K562 (cell line): Measurements from ENCODE around the gene TREH. TPM values are rescaled to one million over a fixed set of nuclear protein-coding genes. Genes with fewer than 3 reads are reported as not detected.

Source experiments
- ATAC-seq: fragments of 200-7000 bp; cut with Tn5 transposase; 3 replicates; pipeline ENCODE4 v1.9.1; 2020; ENCODE audit warnings: moderate library complexity
- BruUV-seq: library from RNA; stranded (reverse); fragments of 400-500 nt; replicated peaks from 2 replicates; lab custom pipeline; 2021; lab: Mats Ljungman, UMichigan
- CTCF ChIA-PET: fragments of 300-600 bp; formaldehyde crosslinking; extraction: SDS; loops from one replicate; lab custom pipeline; 2021; ENCODE audit warnings: low intra/inter-chr PET ratio; lab: Yijun Ruan, JAX
- POLR2A ChIA-PET: fragments of 300-600, 350-650 bp; sonication (Branson Sonifier 250); formaldehyde crosslinking; extraction: SDS; loops from one replicate; lab custom pipeline; 2021; ENCODE audit warnings: antibody characterized with exemption, inconsistent platforms; lab: Yijun Ruan, JAX
- DNase-seq, 4 experiments: peaks; one replicate each; pipeline versions ENCODE4 v3.0.0 to v3.0.0-alpha.2; 2011 to 2018; ENCODE audit warnings: low spot score in 3 of 4, mixed read lengths in 3 of 4; ENCODE audit errors: extremely low read depth in 1 of 4
- FAIRE-seq: peaks from 2 replicates; lab custom pipeline; 2011; peaks lifted over from hg19 to GRCh38; lab: Jason Lieb, UNC
- H2AFZ ChIP-seq: 2 replicates; pipeline ENCODE4 v1.6.0; 2011; ENCODE audit warnings: low read depth, low read length, control low read depth, inconsistent platforms
- H3K27ac ChIP-seq: fragments of 200-600 bp; 3 replicates; pipeline ENCODE4 v1.8.0; 2011; ENCODE audit warnings: low read depth, mild to moderate bottlenecking, control low read depth, inconsistent platforms, low read length, moderate library complexity, mixed read lengths; ENCODE audit errors: extremely low read depth
- H3K27me3 ChIP-seq, 2 experiments: fragments of 300-600 bp in 1 of 2; 2 replicates in 1 of 2; 3 replicates in 1 of 2; pipeline versions ENCODE4 v1.6.0 to v1.8.0; 2011; ENCODE audit warnings: inconsistent platforms in 2 of 2, low read length in 2 of 2, mild to moderate bottlenecking in 1 of 2, mixed read lengths in 1 of 2, moderate library complexity in 1 of 2; ENCODE audit not compliant: control insufficient read depth in 2 of 2, insufficient read depth in 2 of 2
- H3K36me3 ChIP-seq: fragments of 300-600 bp; 3 replicates; pipeline ENCODE4 v1.8.0; 2011; ENCODE audit warnings: mild to moderate bottlenecking, low read length, inconsistent platforms; ENCODE audit not compliant: control insufficient read depth, insufficient read depth
- H3K4me1 ChIP-seq, 2 experiments: fragments of 200-600 bp in 1 of 2; replicated peaks in 1 of 2; 2 replicates in 1 of 2; 3 replicates in 1 of 2; pipeline versions ENCODE4 v1.5.1 to v1.8.0; 2011; ENCODE audit warnings: inconsistent platforms in 2 of 2, low read length in 2 of 2, mild to moderate bottlenecking in 1 of 2, mixed read lengths in 1 of 2, moderate library complexity in 1 of 2; ENCODE audit not compliant: control insufficient read depth in 2 of 2, insufficient read depth in 2 of 2
- H3K4me2 ChIP-seq: 2 replicates; pipeline ENCODE4 v1.6.1; 2011; ENCODE audit warnings: low read length, control low read depth, inconsistent platforms, mixed read lengths; ENCODE audit not compliant: insufficient read depth
- H3K4me3 ChIP-seq: fragments of 200-600 bp; sonication (generic), shearing (Covaris generic); 2 replicates; pipeline ENCODE4 v1.5.1; 2016; ENCODE audit warnings: control low read depth, inconsistent platforms
- H3K79me2 ChIP-seq: fragments of 200-600 bp; 3 replicates; pipeline ENCODE4 v1.8.0; 2011; ENCODE audit warnings: low read length, inconsistent platforms; ENCODE audit not compliant: control insufficient read depth, insufficient read depth
- H3K9ac ChIP-seq, 2 experiments: 2 replicates each; pipeline versions ENCODE4 v1.6.0 to v1.6.1; 2011; ENCODE audit warnings: low read depth in 2 of 2, low read length in 2 of 2, control low read depth in 1 of 2, inconsistent platforms in 1 of 2, mild to moderate bottlenecking in 1 of 2, mixed read lengths in 1 of 2; ENCODE audit not compliant: insufficient read depth in 1 of 2
- H3K9me1 ChIP-seq: one replicate; pipeline ENCODE4 v1.6.0; 2011; ENCODE audit warnings: inconsistent platforms, mild to moderate bottlenecking, low read length, moderate library complexity; ENCODE audit not compliant: control insufficient read depth, insufficient read depth
- H3K9me3 ChIP-seq: replicated peaks from 2 replicates; pipeline ENCODE4 v1.5.1; 2011; ENCODE audit warnings: low read depth, low read length, inconsistent platforms; ENCODE audit not compliant: control insufficient read depth, insufficient read depth
- H4K20me1 ChIP-seq: replicated peaks from 2 replicates; pipeline ENCODE4 v1.6.1; 2011; ENCODE audit warnings: low read length, inconsistent platforms, mixed read lengths; ENCODE audit not compliant: control insufficient read depth, insufficient read depth
- BCLAF1 ChIP-seq, 2 experiments: fragments of 450-650 bp in 1 of 2; IDR thresholded peaks; 2 replicates each; pipeline ENCODE4 v1.6.1; 2011 to 2017; ENCODE audit warnings: low read depth in 2 of 2, antibody characterized with exemption in 1 of 2, borderline replicate concordance in 1 of 2, low read length in 1 of 2, mild to moderate bottlenecking in 1 of 2, mixed read lengths in 1 of 2; ENCODE audit not compliant: control insufficient read depth in 1 of 2
- BRD9 ChIP-seq: fragments of 450-650 bp; IDR thresholded peaks from 2 replicates; pipeline ENCODE4 v1.6.1; 2018; ENCODE audit warnings: low read depth; ENCODE audit not compliant: partially characterized antibody
- CREB5 ChIP-seq: fragments of 250-450 bp; sonication (Bioruptor Pico); IDR thresholded peaks from 2 replicates; pipeline ENCODE4 v1.5.0; 2020; ENCODE audit warnings: mild to moderate bottlenecking
- EHMT2 ChIP-seq: fragments of 450-650 bp; IDR thresholded peaks from 2 replicates; pipeline ENCODE4 v1.6.1; 2018; ENCODE audit warnings: antibody characterized with exemption
- FOXP1 ChIP-seq: sonication (generic); formaldehyde crosslinking; IDR thresholded peaks from 2 replicates; pipeline ENCODE4 v1.8.0; 2022; ENCODE audit warnings: mild to moderate bottlenecking, missing genetic modification reagents
- GTF2B ChIP-seq: IDR thresholded peaks from 2 replicates; pipeline ENCODE4 v1.6.1; 2011; ENCODE audit not compliant: insufficient read length; ENCODE audit errors: extremely low read depth
- IFI16 ChIP-seq: fragments of 250-450 bp; sonication (Bioruptor Pico); IDR thresholded peaks from 2 replicates; pipeline ENCODE4 v2.1.2; 2022; ENCODE audit warnings: mild to moderate bottlenecking, inconsistent platforms
- NCOA4 ChIP-seq: fragments of 450-650 bp; IDR thresholded peaks from 2 replicates; pipeline ENCODE4 v1.6.1; 2018; ENCODE audit warnings: mild to moderate bottlenecking; ENCODE audit not compliant: partially characterized antibody
- NFRKB ChIP-seq: fragments of 450-650 bp; IDR thresholded peaks from 2 replicates; pipeline ENCODE4 v1.6.1; 2016; ENCODE audit warnings: low read depth
- POU5F1 ChIP-seq: fragments of 150-350 bp; IDR thresholded peaks from 2 replicates; pipeline ENCODE4 v1.6.1; 2014; ENCODE audit warnings: borderline replicate concordance, low read length, low read depth, mild to moderate bottlenecking; ENCODE audit not compliant: partially characterized antibody
- RBM14 ChIP-seq: fragments of 200-400 bp; formaldehyde crosslinking; IDR thresholded peaks from 2 replicates; pipeline ENCODE4 v1.6.1; 2018; ENCODE audit warnings: low read depth, mild to moderate bottlenecking, low read length, moderate library complexity, borderline replicate concordance; ENCODE audit not compliant: insufficient read depth
- RUNX1 ChIP-seq: sonication (generic); IDR thresholded peaks from 2 replicates; pipeline ENCODE4 v1.6.1; 2016; ENCODE audit warnings: antibody characterized with exemption, low read depth
- ZBTB33 ChIP-seq: sonication (generic); formaldehyde crosslinking; IDR thresholded peaks from 2 replicates; pipeline ENCODE4 v1.8.1; 2023; ENCODE audit warnings: mild to moderate bottlenecking, missing genetic modification reagents
- ZNF134 ChIP-seq: fragments of 250-450 bp; sonication (Bioruptor Pico); conservative IDR thresholded peaks from 2 replicates; pipeline ENCODE4 v1.4.0; 2020
- ZNF778 ChIP-seq: fragments of 450-650 bp; formaldehyde crosslinking; IDR thresholded peaks from 2 replicates; pipeline ENCODE4 v1.4.0; 2020; ENCODE audit warnings: mild to moderate bottlenecking, moderate library complexity
- WGBS: fragments of 100-300 bp; shearing (Covaris generic); methylation state at CpG from one replicate; pipeline ENCODE4 v1.1.6; 2016; ENCODE audit warnings: low coverage, mixed read lengths; ENCODE audit not compliant: insufficient coverage; ENCODE audit errors: missing lambda C conversion rate; 5-methylcytosine and 5-hydroxymethylcytosine counted together
- in situ Hi-C: fragments of 300-500 bp; cut with MboI; formaldehyde crosslinking; loops from 4 replicates; pipeline ENCODE4 v1.15.0; 2018; ENCODE audit warnings: inconsistent platforms, mixed read lengths
- intact Hi-C: fragments of 100-400 bp; cut with micrococcal nuclease; formaldehyde crosslinking; loops from 2 replicates; pipeline ENCODE4 v1.14.2; 2022
- polyA plus RNA-seq, 8 experiments: library from polyadenylated mRNA; depleted of rRNA in 4 of 8; stranded (reverse) in 5 of 8; unstranded in 3 of 8; fragments of >200 nt; fragmentation: Nextera tagmentation in 2 of 8; fragmentation: Illumina TruSeq in 1 of 8; extraction: Ambion mirVana in 2 of 8; extraction: Trizol in 1 of 8; gene quantifications; 2 replicates each; pipeline versions ENCODE4 v1.2.1 to v1.2.3, GENCODE V29; 2011 to 2014; ENCODE audit warnings: inconsistent platforms in 1 of 8, missing spikeins in 1 of 8
- total RNA-seq, 7 experiments: library from RNA; depleted of rRNA in 6 of 7; stranded (reverse); fragments of >200 nt in 6 of 7; fragmentation: Illumina TruSeq in 2 of 7; extraction: Trizol in 2 of 7; gene quantifications; 2 replicates each; pipeline versions ENCODE4 v1.2.1 to v1.2.3, GENCODE V29; 2011 to 2021; ENCODE audit warnings: low replicate concordance in 1 of 7

Gene TREH
- total and polyA plus RNA-seq, 9 of the 15 experiments (the other 6 are each of a cell fraction or from before 2014, with no cell fraction given) = 0.09 to 0.20 (median 0.11) TPM; not detected in 6

- no TSS peak for BruUV-seq
- in situ Hi-C loops (no loop called here), intact Hi-C loops (no loop called here)
- 71% methylated on average over 5 of the region's 5 CpGs for WGBS
- Histone ChIP-seq H2AFZ (peak overlapping the region; percentile 47), H3K9me3 (no peaks in the 10 kb centered on the region), H3K9ac (no peak overlapping the region), H4K20me1 (no peaks in the 10 kb centered on the region), H3K36me3 (no peaks in the 10 kb centered on the region), H3K27ac (no peak overlapping the region), H3K27me3 (no peaks in the 10 kb centered on the region), H3K9me1 (no peaks in the 10 kb centered on the region), H3K4me2 (no peak overlapping the region), H3K4me1 (peaks cover 6 to 8% of the 10 kb centered on the region in 2 experiments; a peak in 3 of 5 replicates), H3K79me2 (no peaks in the 10 kb centered on the region), H3K4me3 (no peak overlapping the region)
- ATAC-seq = peak; percentile 54; the same call in 2 of the 3 replicates
- ChIA-PET CTCF (no interaction called here), POLR2A (interaction anchor here (0.6 to 1.1 kb wide), 4 partner anchors 10 to 166 kb away, joined by 3 to 4 read pairs (median 3); no protein-coding TSS in a partner anchor)
- no peak for FAIRE-seq
- DNase-seq = peak in 2 of 4 experiments; percentile 8 to 53
- no peak for TF ChIP-seq IFI16 (CRISPR knock-in tag)
- no peak for TF ChIP-seq POU5F1
- no peak for TF ChIP-seq FOXP1 (CRISPR knock-in tag)
- no peak for TF ChIP-seq NCOA4
- TF ChIP-seq GTF2B = no peak
- no peak for TF ChIP-seq ZBTB33 (CRISPR knock-in tag)
- TF ChIP-seq ZNF778 = no peak
- no peak for TF ChIP-seq BRD9
- TF ChIP-seq CREB5 (CRISPR knock-in tag) = no peak
- TF ChIP-seq NFRKB = no peak
- TF ChIP-seq RUNX1 = no peak
- TF ChIP-seq RBM14 = no peak
- TF ChIP-seq BCLAF1 (IDR thresholded peaks at IDR 0.05; ENCODE audit: borderline replicate concordance in 1 of 2, control insufficient read depth in 1 of 2, low read depth in 2 of 2, low read length in 1 of 2) = no peak
- no peak for TF ChIP-seq EHMT2
- TF ChIP-seq ZNF134 (CRISPR knock-in tag) = peak; percentile 69
Observed at GRCh38 chr11:118703563-118704106, 24.2 kb upstream of the TREH start.
